Neural cell (in vitro differentiated cells): ENCODE measurements around the gene NEURL3.

ENCODE experiments used
- EP300 ChIP-seq: fragments of 450-650 bp; conservative IDR thresholded peaks from 2 replicates; pipeline ENCODE4 v1.6.1; 2014; ENCODE audit warnings: antibody characterized with exemption, mild to moderate bottlenecking, moderate library complexity; ENCODE audit not compliant: poor library complexity, severe bottlenecking
- EZH2 ChIP-seq: fragments of 200-600, 300-800 bp; shearing (Covaris generic), sonication (generic); IDR thresholded peaks from 2 replicates; pipeline ENCODE4 v1.6.1; 2014; ENCODE audit warnings: antibody characterized with exemption, low read length, borderline replicate concordance, mild to moderate bottlenecking; ENCODE audit not compliant: insufficient read depth, poor library complexity, severe bottlenecking
- MXI1 ChIP-seq: fragments of 450-650 bp; conservative IDR thresholded peaks from 2 replicates; pipeline ENCODE4 v1.6.1; 2014; ENCODE audit warnings: antibody characterized with exemption, mild to moderate bottlenecking; ENCODE audit not compliant: poor library complexity, severe bottlenecking
- POLR2AphosphoS5 ChIP-seq: IDR thresholded peaks from 2 replicates; pipeline ENCODE4 v1.6.1; 2012
- RAD21 ChIP-seq: fragments of 450-650 bp; conservative IDR thresholded peaks from 2 replicates; pipeline ENCODE4 v1.6.1; 2014; ENCODE audit warnings: antibody characterized with exemption, mild to moderate bottlenecking, moderate library complexity
- SMC3 ChIP-seq: fragments of 450-650 bp; conservative IDR thresholded peaks from 2 replicates; pipeline ENCODE4 v1.6.1; 2014; ENCODE audit warnings: antibody characterized with exemption, mild to moderate bottlenecking, moderate library complexity; ENCODE audit not compliant: poor library complexity
- TAF1 ChIP-seq: IDR thresholded peaks from 2 replicates; pipeline ENCODE4 v1.6.1; 2012; ENCODE audit warnings: low read depth
- TF ChIP-seq, protein P1 (sequence below): IDR thresholded peaks from 2 replicates; pipeline ENCODE4 v1.6.1; 2012; ENCODE audit warnings: borderline replicate concordance
- TF ChIP-seq, protein P2 (sequence below): fragments of 450-650 bp; IDR thresholded peaks from 2 replicates; pipeline ENCODE4 v1.5.1; 2014; ENCODE audit warnings: antibody characterized with exemption, mild to moderate bottlenecking, moderate library complexity; ENCODE audit not compliant: poor library complexity, severe bottlenecking

DNA sequence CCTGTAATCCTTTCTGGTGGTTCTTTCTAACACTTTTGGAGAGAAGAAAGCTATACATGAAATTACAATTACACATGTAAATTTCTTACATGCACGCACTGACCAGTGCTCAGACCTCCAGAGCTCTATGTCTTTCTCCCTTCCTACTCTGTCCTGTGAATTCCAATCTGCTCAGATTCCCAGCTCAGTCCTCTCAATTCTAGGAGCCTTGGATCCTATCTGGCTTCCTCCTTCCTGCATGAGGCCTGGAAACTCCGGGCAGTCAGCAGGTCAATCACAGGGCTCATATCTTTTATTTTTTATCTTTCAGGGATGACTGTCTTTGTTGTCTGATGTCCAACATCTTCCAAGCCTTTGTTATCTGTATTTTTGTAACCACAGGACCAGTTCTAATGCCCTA, 56.0 kb downstream of the NEURL3 start:
- TF ChIP-seq, protein P1, sequence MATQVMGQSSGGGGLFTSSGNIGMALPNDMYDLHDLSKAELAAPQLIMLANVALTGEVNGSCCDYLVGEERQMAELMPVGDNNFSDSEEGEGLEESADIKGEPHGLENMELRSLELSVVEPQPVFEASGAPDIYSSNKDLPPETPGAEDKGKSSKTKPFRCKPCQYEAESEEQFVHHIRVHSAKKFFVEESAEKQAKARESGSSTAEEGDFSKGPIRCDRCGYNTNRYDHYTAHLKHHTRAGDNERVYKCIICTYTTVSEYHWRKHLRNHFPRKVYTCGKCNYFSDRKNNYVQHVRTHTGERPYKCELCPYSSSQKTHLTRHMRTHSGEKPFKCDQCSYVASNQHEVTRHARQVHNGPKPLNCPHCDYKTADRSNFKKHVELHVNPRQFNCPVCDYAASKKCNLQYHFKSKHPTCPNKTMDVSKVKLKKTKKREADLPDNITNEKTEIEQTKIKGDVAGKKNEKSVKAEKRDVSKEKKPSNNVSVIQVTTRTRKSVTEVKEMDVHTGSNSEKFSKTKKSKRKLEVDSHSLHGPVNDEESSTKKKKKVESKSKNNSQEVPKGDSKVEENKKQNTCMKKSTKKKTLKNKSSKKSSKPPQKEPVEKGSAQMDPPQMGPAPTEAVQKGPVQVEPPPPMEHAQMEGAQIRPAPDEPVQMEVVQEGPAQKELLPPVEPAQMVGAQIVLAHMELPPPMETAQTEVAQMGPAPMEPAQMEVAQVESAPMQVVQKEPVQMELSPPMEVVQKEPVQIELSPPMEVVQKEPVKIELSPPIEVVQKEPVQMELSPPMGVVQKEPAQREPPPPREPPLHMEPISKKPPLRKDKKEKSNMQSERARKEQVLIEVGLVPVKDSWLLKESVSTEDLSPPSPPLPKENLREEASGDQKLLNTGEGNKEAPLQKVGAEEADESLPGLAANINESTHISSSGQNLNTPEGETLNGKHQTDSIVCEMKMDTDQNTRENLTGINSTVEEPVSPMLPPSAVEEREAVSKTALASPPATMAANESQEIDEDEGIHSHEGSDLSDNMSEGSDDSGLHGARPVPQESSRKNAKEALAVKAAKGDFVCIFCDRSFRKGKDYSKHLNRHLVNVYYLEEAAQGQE = no peak
- TF ChIP-seq, protein P2, sequence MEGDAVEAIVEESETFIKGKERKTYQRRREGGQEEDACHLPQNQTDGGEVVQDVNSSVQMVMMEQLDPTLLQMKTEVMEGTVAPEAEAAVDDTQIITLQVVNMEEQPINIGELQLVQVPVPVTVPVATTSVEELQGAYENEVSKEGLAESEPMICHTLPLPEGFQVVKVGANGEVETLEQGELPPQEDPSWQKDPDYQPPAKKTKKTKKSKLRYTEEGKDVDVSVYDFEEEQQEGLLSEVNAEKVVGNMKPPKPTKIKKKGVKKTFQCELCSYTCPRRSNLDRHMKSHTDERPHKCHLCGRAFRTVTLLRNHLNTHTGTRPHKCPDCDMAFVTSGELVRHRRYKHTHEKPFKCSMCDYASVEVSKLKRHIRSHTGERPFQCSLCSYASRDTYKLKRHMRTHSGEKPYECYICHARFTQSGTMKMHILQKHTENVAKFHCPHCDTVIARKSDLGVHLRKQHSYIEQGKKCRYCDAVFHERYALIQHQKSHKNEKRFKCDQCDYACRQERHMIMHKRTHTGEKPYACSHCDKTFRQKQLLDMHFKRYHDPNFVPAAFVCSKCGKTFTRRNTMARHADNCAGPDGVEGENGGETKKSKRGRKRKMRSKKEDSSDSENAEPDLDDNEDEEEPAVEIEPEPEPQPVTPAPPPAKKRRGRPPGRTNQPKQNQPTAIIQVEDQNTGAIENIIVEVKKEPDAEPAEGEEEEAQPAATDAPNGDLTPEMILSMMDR = no peak
- TF ChIP-seq EP300 (no peak), TAF1 (no peak), POLR2AphosphoS5 (no peak), EZH2 (no peak), SMC3 (no peak), MXI1 (no peak), RAD21 (no peak)
